ENCODE results near the gene TNPO2.

TNPO2 gene

GRCh38 chr19:12767150-12767549, 43.4 kb upstream of the TNPO2 start:
- no peak overlapping the region for H3K4me3 ChIP-seq (ENCODE audit: low read depth, low read length)
- peaks cover 0 to 41% of the 10 kb centered on the region in 2 experiments; a peak in 2 of 3 replicates for H3K36me3 ChIP-seq (ENCODE audit: control insufficient read depth in 2 of 2, insufficient read depth in 1 of 2, low read length in 2 of 2)
- ChIA-PET POLR2A (interaction anchor here (1.0 to 3.1 kb wide), 2 partner anchors 25 to 83 kb away, joined by 3 to 28 read pairs; partner anchors contain the start of gene JUNB), CTCF (interaction anchor here (0.5 to 14.1 kb wide), 14 partner anchors 7 to 883 kb away, joined by 3 to 386 read pairs (median 10); partner anchors contain the start of genes JUNB, PRDX2, RNASEH2A and THSD8)
- TF ChIP-seq SALL2 (tag by site-specific recombination; IDR thresholded peaks at IDR 0.05; ENCODE audit: borderline replicate concordance) (no peak), ZNF48 (tag by site-specific recombination; IDR thresholded peaks at IDR 0.05) (no peak), ZNF610 (tag by site-specific recombination; IDR thresholded peaks at IDR 0.05; ENCODE audit: borderline replicate concordance) (no peak), ZBTB10 (tag by site-specific recombination; IDR thresholded peaks at IDR 0.05) (no peak), ZNF664 (tag by site-specific recombination; IDR thresholded peaks at IDR 0.05) (no peak), ZNF280D (tag by site-specific recombination; IDR thresholded peaks at IDR 0.05) (no peak), ZXDB (tag by site-specific recombination; IDR thresholded peaks at IDR 0.05) (no peak), ZNF146 (tag by site-specific recombination; IDR thresholded peaks at IDR 0.05) (no peak), ZNF555 (tag by site-specific recombination; conservative IDR thresholded peaks at IDR 0.05) (no peak)
- no peaks in the 10 kb centered on the region for H3K4me1 ChIP-seq (ENCODE audit: control insufficient read depth, insufficient read depth, low read length)
- no peaks in the 10 kb centered on the region for H3K9me3 ChIP-seq (ENCODE audit: control insufficient read depth, insufficient read depth, low read depth, low read length)
- H3K27ac ChIP-seq (ENCODE audit: extremely low read depth, low read depth, low read length) = no peak overlapping the region

GRCh38 chr19:12766051-12766521, 42.4 kb upstream of the TNPO2 start:
- Histone ChIP-seq H3K4me3 (ENCODE audit: low read depth, low read length) (peak overlapping the region; percentile 44), H3K9me3 (ENCODE audit: control insufficient read depth, insufficient read depth, low read depth, low read length) (no peaks in the 10 kb centered on the region), H3K36me3 (ENCODE audit: control insufficient read depth in 2 of 2, insufficient read depth in 1 of 2, low read length in 2 of 2) (peaks cover 0 to 39% of the 10 kb centered on the region in 2 experiments; a peak in 2 of 3 replicates), H3K27ac (ENCODE audit: extremely low read depth, low read depth, low read length) (no peak overlapping the region), H3K4me1 (ENCODE audit: control insufficient read depth, insufficient read depth, low read length) (no peaks in the 10 kb centered on the region)
- ChIA-PET CTCF (interaction anchor here (0.5 to 14.1 kb wide), 28 partner anchors 8 to 167 kb away, joined by 3 to 386 read pairs (median 6); partner anchors contain the start of genes FARSA, FBXW9, JUNB and PRDX2), POLR2A (interaction anchor here (0.6 to 3.1 kb wide), 9 partner anchors 9 to 1054 kb away, joined by 3 to 28 read pairs (median 5); partner anchors contain the start of gene JUNB)
- no peak; the same call in 1 of the 2 replicates for TF ChIP-seq ZNF449 (tag by site-specific recombination; IDR thresholded peaks at IDR 0.05)
- peak; percentile 66 for TF ChIP-seq SP3 (tag by site-specific recombination; IDR thresholded peaks at IDR 0.05)
- 0 out of 2 replicates have a peak, but pooled peaks have one; percentile 56 for TF ChIP-seq SP7 (tag by site-specific recombination; IDR thresholded peaks at IDR 0.05)
- TF ChIP-seq ZNF341 (tag by site-specific recombination; IDR thresholded peaks at IDR 0.05; ENCODE audit: low read depth) = peak; percentile 96
- TF ChIP-seq OVOL3 (tag by site-specific recombination; IDR thresholded peaks at IDR 0.05) = no peak
- peak; percentile 66 for TF ChIP-seq SP2 (tag by site-specific recombination; IDR thresholded peaks at IDR 0.05)
- no peak for TF ChIP-seq ZNF585B (tag by site-specific recombination; IDR thresholded peaks at IDR 0.05)
- no peak for TF ChIP-seq ZSCAN23 (tag by site-specific recombination; IDR thresholded peaks at IDR 0.05)
- TF ChIP-seq ZNF600 (tag by site-specific recombination; IDR thresholded peaks at IDR 0.05) = peak; percentile 88
- TF ChIP-seq ZNF26 (tag by site-specific recombination; IDR thresholded peaks at IDR 0.05) = no peak
- TF ChIP-seq KLF9 (tag by site-specific recombination; IDR thresholded peaks at IDR 0.05; ENCODE audit: low read depth) = peak; percentile 73; the same call in 1 of the 2 replicates
- TF ChIP-seq ZNF391 (tag by site-specific recombination; IDR thresholded peaks at IDR 0.05; ENCODE audit: borderline replicate concordance, low read depth) = 0 out of 2 replicates have a peak, but pooled peaks have one; percentile 34
